WI38 (cell line): ENCODE results near the gene LSM4.
A peak's percentile ranks its signal among the peaks of the same experiment; 100 is the strongest.

Source experiments
- H3K4me3 ChIP-seq: 2 replicates; pipeline ENCODE4 v1.5.1; 2011; ENCODE audit warnings: low read depth, mild to moderate bottlenecking, control low read depth, low read length
- CTCF ChIP-seq: IDR thresholded peaks from 2 replicates; pipeline ENCODE4 v1.5.1; 2012; ENCODE audit warnings: low read depth, mild to moderate bottlenecking, control low read depth, low read length

Gene LSM4

GRCh38 chr19:18283338-18283737 lies 39.5 kb downstream of the LSM4 start:
- no peak overlapping the region for H3K4me3 ChIP-seq
- TF ChIP-seq CTCF: no peak

GRCh38 chr19:18282788-18283141 lies 40.1 kb downstream of the LSM4 start:
- TF ChIP-seq CTCF: no peak
- H3K4me3 ChIP-seq: peak overlapping the region; percentile 61

GRCh38 chr19:18282021-18282787 lies 40.7 kb downstream of the LSM4 start:
- H3K4me3 ChIP-seq: peak overlapping the region; percentile 61
- no peak for TF ChIP-seq CTCF

- no peak for TF ChIP-seq CTCF
- H3K4me3 ChIP-seq: peak within 1 kb of the TSS; percentile 69
Measured at GRCh38 chr19:18281082-18282020, 41.5 kb downstream of the LSM4 start, which contains the start of gene JUND. Gene JUND (minus strand): TSS chr19:18281622. CDS start chr19:18281484, 138 bp downstream.

- no peak for TF ChIP-seq CTCF
- peak overlapping the region; percentile 69 for H3K4me3 ChIP-seq
Measured at GRCh38 chr19:18280247-18281081, 42.4 kb downstream of the LSM4 start.

GRCh38 chr19:18279516-18280246 lies 43.2 kb downstream of the LSM4 start:
- peak; percentile 96 for TF ChIP-seq CTCF

More at GRCh38 chr19:18279516-18280246, 43.2 kb downstream of the LSM4 start:
- H3K4me3 ChIP-seq: peak overlapping the region; percentile 69
